ENCODE results near the gene TMEM259. TPM values are rescaled to one million over a fixed set of nuclear protein-coding genes. Genes with fewer than 3 reads are reported as not detected.

The TMEM259 gene
- total and polyA plus RNA-seq, 2 of the 13 experiments (the other 11 are each of a cell fraction or from before 2014, with no cell fraction given): 64.7 to 164 TPM

DNA sequence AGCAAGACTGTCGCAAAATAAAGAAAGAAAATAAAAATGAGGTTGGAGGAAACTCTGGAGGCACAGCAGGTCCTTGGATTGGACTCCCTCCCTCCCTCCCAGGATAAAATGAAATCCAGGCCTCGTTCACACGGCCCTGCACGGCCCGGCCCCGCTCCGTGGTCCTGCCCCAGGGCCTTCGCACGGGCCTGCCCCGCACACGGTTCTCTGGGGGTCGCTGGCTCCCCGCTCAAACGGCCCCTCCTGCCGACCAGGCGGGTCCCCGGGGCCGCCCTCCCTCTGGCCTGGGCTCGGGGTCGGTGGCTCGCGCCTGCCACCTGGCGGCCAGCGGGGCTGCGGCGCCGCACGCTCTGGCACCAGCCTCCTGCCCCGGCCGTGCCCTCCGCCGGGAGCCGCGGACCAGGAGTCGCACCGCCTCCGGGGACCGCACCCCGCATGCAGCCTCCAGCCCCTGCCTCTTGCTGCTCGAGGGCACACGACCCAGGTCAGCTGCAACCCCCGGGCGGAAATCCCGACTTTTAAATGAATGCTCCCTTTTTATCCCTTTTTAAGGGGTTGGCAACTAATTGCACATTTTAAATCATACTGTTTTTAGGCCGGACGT, 38.3 kb downstream of the TMEM259 start (continued):
- TF ChIP-seq, protein P1, sequence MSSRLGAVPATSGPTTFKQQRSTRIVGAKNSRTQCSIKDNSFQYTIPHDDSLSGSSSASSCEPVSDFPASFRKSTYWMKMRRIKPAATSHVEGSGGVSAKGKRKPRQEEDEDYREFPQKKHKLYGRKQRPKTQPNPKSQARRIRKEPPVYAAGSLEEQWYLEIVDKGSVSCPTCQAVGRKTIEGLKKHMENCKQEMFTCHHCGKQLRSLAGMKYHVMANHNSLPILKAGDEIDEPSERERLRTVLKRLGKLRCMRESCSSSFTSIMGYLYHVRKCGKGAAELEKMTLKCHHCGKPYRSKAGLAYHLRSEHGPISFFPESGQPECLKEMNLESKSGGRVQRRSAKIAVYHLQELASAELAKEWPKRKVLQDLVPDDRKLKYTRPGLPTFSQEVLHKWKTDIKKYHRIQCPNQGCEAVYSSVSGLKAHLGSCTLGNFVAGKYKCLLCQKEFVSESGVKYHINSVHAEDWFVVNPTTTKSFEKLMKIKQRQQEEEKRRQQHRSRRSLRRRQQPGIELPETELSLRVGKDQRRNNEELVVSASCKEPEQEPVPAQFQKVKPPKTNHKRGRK (CRISPR knock-in tag; IDR thresholded peaks at IDR 0.05): no peak
- TF ChIP-seq GTF3A (CRISPR knock-in tag; conservative IDR thresholded peaks at IDR 0.05) (no peak), NFIC (IDR thresholded peaks at IDR 0.05; ENCODE audit: low read length) (no peak), PLRG1 (conservative IDR thresholded peaks at IDR 0.05) (no peak), KDM5A (IDR thresholded peaks at IDR 0.05; ENCODE audit: borderline replicate concordance, low read length) (no peak), TAF15 (IDR thresholded peaks at IDR 0.05; ENCODE audit: low read depth, low read length, poor library complexity, severe bottlenecking) (no peak), NFE2L1 (CRISPR knock-in tag; IDR thresholded peaks at IDR 0.05; ENCODE audit: borderline replicate concordance) (no peak), MEIS1 (CRISPR knock-in tag; IDR thresholded peaks at IDR 0.05; ENCODE audit: borderline replicate concordance) (no peak), NFKBIZ (CRISPR knock-in tag; IDR thresholded peaks at IDR 0.05) (no peak), PTBP1 (IDR thresholded peaks at IDR 0.05; ENCODE audit: low read depth, low read length, poor library complexity, severe bottlenecking) (no peak), ZNF350 (CRISPR knock-in tag; IDR thresholded peaks at IDR 0.05; ENCODE audit: borderline replicate concordance, low read depth) (no peak), STAT5B (CRISPR knock-in tag; IDR thresholded peaks at IDR 0.05) (no peak), ZEB1 (IDR thresholded peaks at IDR 0.05; ENCODE audit: insufficient replicate concordance, low read depth) (no peak), ZBTB7B (CRISPR knock-in tag; IDR thresholded peaks at IDR 0.05) (peak; percentile 97), ZNF780A (CRISPR knock-in tag; IDR thresholded peaks at IDR 0.05) (no peak), NFYB (CRISPR knock-in tag; IDR thresholded peaks at IDR 0.05) (no peak), ZNF589 (CRISPR knock-in tag; conservative IDR thresholded peaks at IDR 0.05) (no peak), ZNF556 (CRISPR knock-in tag; IDR thresholded peaks at IDR 0.05; ENCODE audit: borderline replicate concordance) (no peak), SP4 (CRISPR knock-in tag; IDR thresholded peaks at IDR 0.05) (peak; percentile 81)
- TF ChIP-seq, protein P2, sequence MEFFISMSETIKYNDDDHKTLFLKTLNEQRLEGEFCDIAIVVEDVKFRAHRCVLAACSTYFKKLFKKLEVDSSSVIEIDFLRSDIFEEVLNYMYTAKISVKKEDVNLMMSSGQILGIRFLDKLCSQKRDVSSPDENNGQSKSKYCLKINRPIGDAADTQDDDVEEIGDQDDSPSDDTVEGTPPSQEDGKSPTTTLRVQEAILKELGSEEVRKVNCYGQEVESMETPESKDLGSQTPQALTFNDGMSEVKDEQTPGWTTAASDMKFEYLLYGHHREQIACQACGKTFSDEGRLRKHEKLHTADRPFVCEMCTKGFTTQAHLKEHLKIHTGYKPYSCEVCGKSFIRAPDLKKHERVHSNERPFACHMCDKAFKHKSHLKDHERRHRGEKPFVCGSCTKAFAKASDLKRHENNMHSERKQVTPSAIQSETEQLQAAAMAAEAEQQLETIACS (CRISPR knock-in tag; IDR thresholded peaks at IDR 0.05): no peak
- TF ChIP-seq, protein P3, sequence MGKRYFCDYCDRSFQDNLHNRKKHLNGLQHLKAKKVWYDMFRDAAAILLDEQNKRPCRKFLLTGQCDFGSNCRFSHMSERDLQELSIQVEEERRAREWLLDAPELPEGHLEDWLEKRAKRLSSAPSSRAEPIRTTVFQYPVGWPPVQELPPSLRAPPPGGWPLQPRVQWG (CRISPR knock-in tag; IDR thresholded peaks at IDR 0.05; ENCODE audit: borderline replicate concordance, low read depth): no peak
- TF ChIP-seq, protein P4, sequence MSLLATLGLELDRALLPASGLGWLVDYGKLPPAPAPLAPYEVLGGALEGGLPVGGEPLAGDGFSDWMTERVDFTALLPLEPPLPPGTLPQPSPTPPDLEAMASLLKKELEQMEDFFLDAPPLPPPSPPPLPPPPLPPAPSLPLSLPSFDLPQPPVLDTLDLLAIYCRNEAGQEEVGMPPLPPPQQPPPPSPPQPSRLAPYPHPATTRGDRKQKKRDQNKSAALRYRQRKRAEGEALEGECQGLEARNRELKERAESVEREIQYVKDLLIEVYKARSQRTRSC (CRISPR knock-in tag; IDR thresholded peaks at IDR 0.05; ENCODE audit: low read depth): no peak
- TF ChIP-seq, protein P5, sequence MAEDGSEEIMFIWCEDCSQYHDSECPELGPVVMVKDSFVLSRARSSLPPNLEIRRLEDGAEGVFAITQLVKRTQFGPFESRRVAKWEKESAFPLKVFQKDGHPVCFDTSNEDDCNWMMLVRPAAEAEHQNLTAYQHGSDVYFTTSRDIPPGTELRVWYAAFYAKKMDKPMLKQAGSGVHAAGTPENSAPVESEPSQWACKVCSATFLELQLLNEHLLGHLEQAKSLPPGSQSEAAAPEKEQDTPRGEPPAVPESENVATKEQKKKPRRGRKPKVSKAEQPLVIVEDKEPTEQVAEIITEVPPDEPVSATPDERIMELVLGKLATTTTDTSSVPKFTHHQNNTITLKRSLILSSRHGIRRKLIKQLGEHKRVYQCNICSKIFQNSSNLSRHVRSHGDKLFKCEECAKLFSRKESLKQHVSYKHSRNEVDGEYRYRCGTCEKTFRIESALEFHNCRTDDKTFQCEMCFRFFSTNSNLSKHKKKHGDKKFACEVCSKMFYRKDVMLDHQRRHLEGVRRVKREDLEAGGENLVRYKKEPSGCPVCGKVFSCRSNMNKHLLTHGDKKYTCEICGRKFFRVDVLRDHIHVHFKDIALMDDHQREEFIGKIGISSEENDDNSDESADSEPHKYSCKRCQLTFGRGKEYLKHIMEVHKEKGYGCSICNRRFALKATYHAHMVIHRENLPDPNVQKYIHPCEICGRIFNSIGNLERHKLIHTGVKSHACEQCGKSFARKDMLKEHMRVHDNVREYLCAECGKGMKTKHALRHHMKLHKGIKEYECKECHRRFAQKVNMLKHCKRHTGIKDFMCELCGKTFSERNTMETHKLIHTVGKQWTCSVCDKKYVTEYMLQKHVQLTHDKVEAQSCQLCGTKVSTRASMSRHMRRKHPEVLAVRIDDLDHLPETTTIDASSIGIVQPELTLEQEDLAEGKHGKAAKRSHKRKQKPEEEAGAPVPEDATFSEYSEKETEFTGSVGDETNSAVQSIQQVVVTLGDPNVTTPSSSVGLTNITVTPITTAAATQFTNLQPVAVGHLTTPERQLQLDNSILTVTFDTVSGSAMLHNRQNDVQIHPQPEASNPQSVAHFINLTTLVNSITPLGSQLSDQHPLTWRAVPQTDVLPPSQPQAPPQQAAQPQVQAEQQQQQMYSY (CRISPR knock-in tag; IDR thresholded peaks at IDR 0.05): peak; percentile 88

Measured in HepG2 (cell line).